Thyroid gland (tissue), 4 donors: ENCODE measurements around the gene MAP3K12. TPM values are rescaled to one million over a fixed set of nuclear protein-coding genes. Genes with fewer than 3 reads are reported as not detected.
"Not testable (repeated sequence)": the region's sequence is repeated elsewhere in the genome, so short reads cannot be mapped to it uniquely, and the experiment has no call there.

ENCODE experiments used
- DNase-seq, 2 donors: peaks; one replicate each; pipeline ENCODE4 v3.0.0-alpha.2; 2019
- H3K27ac ChIP-seq, 3 donors: fragments of 200-600 bp; sonication (generic); 1 replicate in 2 of 3; 2 replicates in 1 of 3; pipeline ENCODE4 v1.5.1; 2016 to 2019; ENCODE audit warnings: mild to moderate bottlenecking in 1 of 3, moderate library complexity in 1 of 3
- H3K27me3 ChIP-seq: fragments of 200-600 bp; sonication (generic); one replicate; pipeline ENCODE4 v1.5.1; 2019
- H3K36me3 ChIP-seq, 2 donors: fragments of 200-600 bp; sonication (generic); one replicate each; pipeline ENCODE4 v1.5.1; 2016 to 2019
- H3K4me1 ChIP-seq, 2 donors: fragments of 200-600 bp; sonication (generic); one replicate each; pipeline ENCODE4 v1.5.1; 2017 to 2019
- H3K4me3 ChIP-seq, 3 donors: fragments of 200-600 bp; sonication (generic); replicated peaks in 1 of 3; 1 replicate in 2 of 3; 2 replicates in 1 of 3; pipeline ENCODE4 v1.5.1; 2016; ENCODE audit warnings: mild to moderate bottlenecking in 1 of 3
- H3K9me3 ChIP-seq: fragments of 200-600 bp; sonication (generic); one replicate; pipeline ENCODE4 v1.5.1; 2017
- CTCF ChIP-seq, 6 experiments: fragments of 200-600 bp in 3 of 6; fragments of 450-650 bp in 3 of 6; sonication (generic) in 3 of 6; IDR thresholded peaks; one replicate each; pipeline ENCODE4 v1.5.1; 2016 to 2019; ENCODE audit warnings: antibody characterized with exemption in 6 of 6, mild to moderate bottlenecking in 2 of 6, inconsistent platforms in 1 of 6, moderate library complexity in 1 of 6
- POLR2A ChIP-seq, 2 donors: fragments of 450-650 bp; IDR thresholded peaks; one replicate each; pipeline ENCODE4 v1.6.1; 2017; ENCODE audit warnings: antibody characterized with exemption in 2 of 2, mild to moderate bottlenecking in 2 of 2, moderate library complexity in 1 of 2
- WGBS, 2 donors: methylation state at CpG; one replicate each; pipeline ENCODE4 v1.1.5; 2017; 5-methylcytosine and 5-hydroxymethylcytosine counted together
- intact Hi-C: fragments of 100-400 bp; cut with DNase I; formaldehyde crosslinking; loops from one replicate; pipeline ENCODE4 v1.15.1; 2023
- total RNA-seq, 4 donors: library from RNA; depleted of rRNA; stranded (reverse); fragments of >200 nt; gene quantifications; one replicate each; pipeline ENCODE4 v1.2.3, GENCODE V29; 2016

Gene MAP3K12, protein sequence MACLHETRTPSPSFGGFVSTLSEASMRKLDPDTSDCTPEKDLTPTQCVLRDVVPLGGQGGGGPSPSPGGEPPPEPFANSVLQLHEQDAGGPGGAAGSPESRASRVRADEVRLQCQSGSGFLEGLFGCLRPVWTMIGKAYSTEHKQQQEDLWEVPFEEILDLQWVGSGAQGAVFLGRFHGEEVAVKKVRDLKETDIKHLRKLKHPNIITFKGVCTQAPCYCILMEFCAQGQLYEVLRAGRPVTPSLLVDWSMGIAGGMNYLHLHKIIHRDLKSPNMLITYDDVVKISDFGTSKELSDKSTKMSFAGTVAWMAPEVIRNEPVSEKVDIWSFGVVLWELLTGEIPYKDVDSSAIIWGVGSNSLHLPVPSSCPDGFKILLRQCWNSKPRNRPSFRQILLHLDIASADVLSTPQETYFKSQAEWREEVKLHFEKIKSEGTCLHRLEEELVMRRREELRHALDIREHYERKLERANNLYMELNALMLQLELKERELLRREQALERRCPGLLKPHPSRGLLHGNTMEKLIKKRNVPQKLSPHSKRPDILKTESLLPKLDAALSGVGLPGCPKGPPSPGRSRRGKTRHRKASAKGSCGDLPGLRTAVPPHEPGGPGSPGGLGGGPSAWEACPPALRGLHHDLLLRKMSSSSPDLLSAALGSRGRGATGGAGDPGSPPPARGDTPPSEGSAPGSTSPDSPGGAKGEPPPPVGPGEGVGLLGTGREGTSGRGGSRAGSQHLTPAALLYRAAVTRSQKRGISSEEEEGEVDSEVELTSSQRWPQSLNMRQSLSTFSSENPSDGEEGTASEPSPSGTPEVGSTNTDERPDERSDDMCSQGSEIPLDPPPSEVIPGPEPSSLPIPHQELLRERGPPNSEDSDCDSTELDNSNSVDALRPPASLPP
- 10 to 100 TPM in 2 of 4 donors, 1 to 10 TPM in 2; 5.2 to 12.9 (median 10.6) TPM for total RNA-seq

- H3K27ac ChIP-seq: peak within 1 kb of the TSS; percentile 91 to 99 (median 97)
- peaks cover 10 to 46% of the 10 kb centered on the region in 2 donors for H3K4me1 ChIP-seq
- H3K27me3 ChIP-seq: no peaks in the 10 kb centered on the region
- intact Hi-C loops: loop anchor here (10.0 kb wide), 1 partner anchor 175 kb away; the partner anchor contains the start of gene AAAS
- peak within 1 kb of the TSS; percentile 25 to 59 (median 29) for H3K4me3 ChIP-seq
- no peak for TF ChIP-seq POLR2A (IDR thresholded peaks at IDR 0.05)
- no peak for TF ChIP-seq CTCF (IDR thresholded peaks at IDR 0.05)
- H3K9me3 ChIP-seq: no peaks in the 10 kb centered on the region
- H3K36me3 ChIP-seq: no peaks in the 10 kb centered on the region
- WGBS, 2 donors: 1 to 2% methylated on average over 36 to 37 of the region's 51 CpGs
- DNase-seq: peak; percentile 61 to 62
Measured at GRCh38 chr12:53499266-53500141, at the start of gene MAP3K12. TSS of gene MAP3K12 (minus strand) at chr12:53499458. CDS start at chr12:53487391, 12,067 bp downstream.

- DNase-seq, H3K27ac ChIP-seq, H3K36me3 ChIP-seq, intact Hi-C loops, H3K27me3 ChIP-seq, H3K9me3 ChIP-seq, H3K4me3 ChIP-seq: not testable (repeated sequence)
- 96 to 100% methylated on average over 6 of the region's 6 CpGs for WGBS, 2 donors
- peaks cover 9 to 20% of the 10 kb centered on the region in 2 donors for H3K4me1 ChIP-seq
Measured at GRCh38 chr12:53548354-53548753, 49.1 kb upstream of the MAP3K12 start.

GRCh38 chr12:53543539-53543938 is 44.3 kb upstream of the MAP3K12 start:
- Histone ChIP-seq H3K27me3 (no peaks in the 10 kb centered on the region), H3K27ac (peak overlapping the region; percentile 7 to 81 (median 38)), H3K4me3 (no peak overlapping the region), H3K9me3 (no peaks in the 10 kb centered on the region), H3K4me1 (peaks cover 18 to 26% of the 10 kb centered on the region in 2 donors), H3K36me3 (peaks cover 16 to 26% of the 10 kb centered on the region in 2 donors)
- TF ChIP-seq POLR2A (IDR thresholded peaks at IDR 0.05) (no peak), CTCF (IDR thresholded peaks at IDR 0.05) (peak; percentile 58 to 97 (median 80))
- DNase-seq: peak; percentile 52 to 61
- intact Hi-C loops: loop anchor here (2.0 kb wide), 1 partner anchor 133 kb away; the partner anchor contains the start of gene ATP5MC2
- WGBS, 2 donors: 30 to 32% methylated on average over 5 of the region's 5 CpGs

GRCh38 chr12:53539526-53539925 is 40.3 kb upstream of the MAP3K12 start:
- WGBS, 2 donors: 100% methylated on average over 3 of the region's 3 CpGs
- TF ChIP-seq POLR2A (IDR thresholded peaks at IDR 0.05): no peak
- no peak for TF ChIP-seq CTCF (IDR thresholded peaks at IDR 0.05)
- intact Hi-C loops: no loop called here
- peaks cover 32 to 41% of the 10 kb centered on the region in 2 donors for H3K36me3 ChIP-seq
- no peak for DNase-seq
- no peak overlapping the region for H3K4me3 ChIP-seq
- H3K27me3 ChIP-seq: no peaks in the 10 kb centered on the region
- peak overlapping the region in 2 of 3 donors; percentile 46 to 49 for H3K27ac ChIP-seq
- H3K4me1 ChIP-seq: peaks cover 24 to 33% of the 10 kb centered on the region in 2 donors
- no peaks in the 10 kb centered on the region for H3K9me3 ChIP-seq
